WI38 (cell line): ENCODE measurements around the gene IL4I1.

Experiments used
- H3K4me3 ChIP-seq: 2 replicates; pipeline ENCODE4 v1.5.1; 2011; ENCODE audit warnings: low read depth, mild to moderate bottlenecking, control low read depth, low read length
- TF ChIP-seq, protein P1 (sequence below): IDR thresholded peaks from 2 replicates; pipeline ENCODE4 v1.5.1; 2012; ENCODE audit warnings: low read depth, mild to moderate bottlenecking, control low read depth, low read length

The IL4I1 gene

DNA sequence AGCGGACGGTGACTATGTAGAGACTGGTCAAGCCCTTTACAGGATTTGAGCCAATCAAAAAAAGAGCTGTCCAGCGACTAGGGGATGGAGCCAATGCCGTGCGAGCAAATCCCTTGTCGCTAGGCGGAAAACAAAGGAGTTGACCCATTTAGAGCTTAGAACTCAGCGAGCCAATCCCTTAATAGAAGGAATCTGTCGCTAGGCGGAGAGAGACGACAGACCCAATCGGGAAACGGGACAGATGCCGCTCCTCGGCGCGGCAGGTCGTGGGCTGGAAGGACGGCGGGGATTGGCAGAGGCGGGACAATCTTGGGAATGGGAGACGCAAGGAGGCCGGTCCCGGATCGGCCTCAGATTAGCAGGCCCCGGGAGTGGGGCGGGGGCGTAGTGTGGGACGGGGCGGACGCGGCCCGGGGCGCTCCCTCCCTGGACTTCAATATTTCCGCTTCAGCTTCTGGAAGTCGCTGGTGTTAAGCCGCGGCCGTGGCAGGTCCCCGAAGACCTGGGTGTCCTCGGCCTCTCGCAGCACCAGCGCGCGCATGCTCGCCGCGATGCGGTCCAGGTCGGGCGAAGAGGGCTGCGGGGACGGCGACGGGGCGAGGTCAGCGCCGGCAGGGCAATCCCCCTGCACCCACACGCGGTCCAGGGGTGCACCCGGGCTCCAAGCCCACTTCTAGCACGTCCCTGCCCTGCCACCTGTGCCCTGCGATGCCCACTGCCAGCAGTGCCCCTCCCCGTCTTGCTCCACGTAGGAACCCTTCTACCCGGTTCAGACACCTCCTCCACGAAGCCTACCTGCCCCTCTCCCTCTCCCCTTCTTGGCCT is 27.0 kb downstream of the IL4I1 start:
- H3K4me3 ChIP-seq: peak overlapping the region; percentile 49
- TF ChIP-seq, protein P1, sequence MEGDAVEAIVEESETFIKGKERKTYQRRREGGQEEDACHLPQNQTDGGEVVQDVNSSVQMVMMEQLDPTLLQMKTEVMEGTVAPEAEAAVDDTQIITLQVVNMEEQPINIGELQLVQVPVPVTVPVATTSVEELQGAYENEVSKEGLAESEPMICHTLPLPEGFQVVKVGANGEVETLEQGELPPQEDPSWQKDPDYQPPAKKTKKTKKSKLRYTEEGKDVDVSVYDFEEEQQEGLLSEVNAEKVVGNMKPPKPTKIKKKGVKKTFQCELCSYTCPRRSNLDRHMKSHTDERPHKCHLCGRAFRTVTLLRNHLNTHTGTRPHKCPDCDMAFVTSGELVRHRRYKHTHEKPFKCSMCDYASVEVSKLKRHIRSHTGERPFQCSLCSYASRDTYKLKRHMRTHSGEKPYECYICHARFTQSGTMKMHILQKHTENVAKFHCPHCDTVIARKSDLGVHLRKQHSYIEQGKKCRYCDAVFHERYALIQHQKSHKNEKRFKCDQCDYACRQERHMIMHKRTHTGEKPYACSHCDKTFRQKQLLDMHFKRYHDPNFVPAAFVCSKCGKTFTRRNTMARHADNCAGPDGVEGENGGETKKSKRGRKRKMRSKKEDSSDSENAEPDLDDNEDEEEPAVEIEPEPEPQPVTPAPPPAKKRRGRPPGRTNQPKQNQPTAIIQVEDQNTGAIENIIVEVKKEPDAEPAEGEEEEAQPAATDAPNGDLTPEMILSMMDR: no peak

DNA sequence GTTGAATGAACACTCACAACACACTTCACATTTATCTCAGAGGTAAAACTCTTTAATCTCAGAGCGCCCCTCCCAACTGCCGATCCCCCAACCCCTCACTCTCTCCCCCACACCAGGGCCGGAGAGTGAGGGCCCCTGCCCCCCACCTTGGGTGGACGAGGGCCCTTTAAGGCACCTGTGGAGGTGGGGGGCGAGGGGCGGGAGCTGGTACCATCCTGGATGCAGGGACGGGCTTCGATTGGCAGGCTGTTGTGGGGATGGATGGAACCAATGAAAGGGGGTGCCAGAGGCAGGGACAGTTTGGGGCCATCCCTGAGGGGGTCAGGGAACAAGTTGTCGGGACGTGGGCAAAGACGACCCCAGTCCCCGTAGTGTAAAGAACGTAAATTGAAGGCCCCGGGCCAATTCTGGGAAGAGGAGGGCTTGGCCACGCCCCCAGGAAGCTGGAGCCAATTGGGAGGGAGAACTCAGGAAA is 27.6 kb downstream of the IL4I1 start:
- peak overlapping the region; percentile 40 for H3K4me3 ChIP-seq
- TF ChIP-seq, protein P1: no peak

DNA sequence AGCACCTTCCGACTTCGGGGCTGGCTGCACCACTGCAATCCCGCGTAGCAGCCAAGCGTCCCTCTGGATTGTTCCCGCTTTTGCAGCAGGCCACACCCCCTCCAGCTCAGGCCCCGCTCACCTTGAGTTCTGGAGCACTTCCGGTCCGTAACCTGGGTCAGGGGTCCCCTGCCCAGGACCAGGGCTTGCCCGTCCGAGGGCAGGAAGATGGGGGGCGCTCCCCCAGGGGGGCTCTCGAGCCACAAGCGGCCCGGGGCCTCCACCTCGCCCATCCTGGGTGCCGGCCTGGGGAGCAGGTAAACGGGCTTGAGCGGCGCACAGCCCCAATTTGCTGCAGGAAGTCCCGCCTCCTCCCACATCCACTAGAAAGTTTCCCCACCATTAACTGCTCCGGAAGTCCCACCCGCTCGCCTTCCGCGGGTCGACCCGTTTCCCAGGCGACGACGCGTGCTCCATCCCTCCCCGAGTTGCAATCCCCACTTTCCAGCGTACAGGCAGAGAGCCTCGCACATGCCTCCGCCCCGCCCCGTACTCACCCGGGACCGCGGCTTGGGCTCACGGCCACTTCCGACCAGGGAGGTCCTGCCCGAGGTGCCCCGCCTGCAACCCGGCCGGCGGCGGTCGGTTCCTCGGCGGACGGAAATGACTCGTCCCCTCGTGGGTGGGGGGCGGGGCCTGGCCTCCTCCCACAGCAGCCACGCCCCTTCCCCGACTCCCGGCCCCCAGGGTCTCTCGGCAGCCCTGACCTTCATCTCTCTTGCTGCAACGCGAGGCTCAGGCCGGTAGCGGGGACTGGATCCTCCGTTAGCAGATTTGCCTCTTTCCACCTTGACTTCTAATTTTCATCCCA is 29.5 kb downstream of the IL4I1 start, which contains the start of gene PNKP:
Gene PNKP (minus strand): TSS at position 644 of the 850 bp plus-strand sequence. CDS start 372 bp downstream, at position 272.
- peak within 1 kb of the TSS; percentile 91 for H3K4me3 ChIP-seq
- TF ChIP-seq, protein P1: no peak

DNA sequence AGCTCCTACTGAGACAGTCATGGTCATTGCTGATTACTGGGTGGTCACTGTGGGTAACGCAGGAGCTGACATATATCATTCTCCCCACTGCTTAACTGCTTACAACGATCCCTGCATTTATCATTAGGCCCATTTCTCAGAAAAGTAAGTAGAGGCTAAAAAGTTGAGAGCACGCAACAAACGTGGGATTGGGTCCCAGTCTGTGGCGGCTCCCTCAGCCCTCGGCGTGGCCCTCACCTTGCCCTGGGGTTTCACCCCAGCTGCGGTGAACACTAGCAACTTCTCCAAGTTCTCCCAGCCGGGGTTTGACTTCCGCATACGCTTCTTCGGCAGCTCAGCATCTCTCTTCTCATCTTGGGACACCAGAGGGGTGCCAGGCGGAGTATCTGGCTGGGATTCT is 31.8 kb downstream of the IL4I1 start:
- no peak overlapping the region for H3K4me3 ChIP-seq
- TF ChIP-seq, protein P1: no peak

DNA sequence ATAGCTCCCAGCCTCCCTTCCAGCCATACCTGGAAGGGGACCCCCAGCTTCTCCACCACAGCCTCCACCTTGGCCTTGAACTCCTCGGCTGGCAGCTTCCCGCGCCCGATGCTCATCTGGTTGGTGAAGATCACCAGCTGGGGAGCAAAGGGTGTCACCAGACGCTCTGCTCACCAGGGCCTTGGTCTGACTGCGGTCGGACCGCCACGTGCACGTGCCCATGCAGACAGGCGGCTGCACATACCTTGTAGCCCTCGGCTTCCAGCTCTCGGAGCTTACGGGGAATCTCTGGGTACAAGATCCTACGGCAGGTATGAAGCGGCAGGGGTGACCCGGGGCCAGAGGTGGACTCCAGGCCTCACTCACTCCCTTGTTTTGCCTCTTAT is 32.8 kb downstream of the IL4I1 start:
- TF ChIP-seq, protein P1: no peak
- no peak overlapping the region for H3K4me3 ChIP-seq

DNA sequence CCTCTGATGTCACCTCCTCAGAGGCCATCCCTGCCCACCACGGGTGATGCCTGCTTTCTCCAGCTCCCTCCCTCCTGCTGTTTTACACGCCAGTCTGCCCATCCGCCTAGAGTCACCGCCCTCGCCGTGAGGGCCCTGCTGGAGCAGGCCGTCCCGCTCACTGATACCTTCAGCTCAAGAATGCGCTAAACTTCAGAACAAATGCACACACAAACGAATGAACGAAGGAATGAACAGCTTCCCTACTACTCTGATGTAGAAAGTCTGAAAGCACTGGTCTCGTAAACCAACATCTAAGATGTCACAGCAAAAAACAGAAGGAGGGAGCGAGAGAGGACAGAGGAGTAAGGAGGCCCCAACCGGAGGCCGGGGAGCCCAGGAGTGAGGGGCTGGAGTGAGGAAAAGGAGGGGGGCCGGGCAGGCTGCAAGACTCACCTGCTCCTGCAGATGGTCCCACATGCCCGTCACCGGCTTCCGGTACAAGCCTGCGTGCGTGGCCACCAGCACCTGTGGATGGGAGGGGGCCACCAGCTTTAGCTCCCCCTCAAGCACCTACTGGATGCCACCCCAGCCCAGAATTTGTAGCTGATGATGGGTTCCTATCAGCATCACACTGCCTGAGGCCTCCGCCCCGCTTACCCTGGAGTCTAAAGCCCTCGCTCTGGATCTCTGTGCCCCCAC is 33.3 kb downstream of the IL4I1 start:
- TF ChIP-seq, protein P1: no peak
- H3K4me3 ChIP-seq: no peak overlapping the region
